HUES64 (cell line): ENCODE measurements around the gene ROR2.

Experiments used
- H3K27ac ChIP-seq: 2 replicates; pipeline ENCODE4 v1.7.0; 2013; ENCODE audit warnings: low read depth, low read length, inconsistent platforms
- H3K27me3 ChIP-seq: 2 replicates; pipeline ENCODE4 v1.6.1; 2013; ENCODE audit warnings: mild to moderate bottlenecking, low read length; ENCODE audit not compliant: insufficient read depth
- H3K36me3 ChIP-seq: 2 replicates; pipeline ENCODE4 v1.6.1; 2013; ENCODE audit warnings: mild to moderate bottlenecking, low read length; ENCODE audit not compliant: insufficient read depth
- H3K4me1 ChIP-seq: 2 replicates; pipeline ENCODE4 v1.6.1; 2013; ENCODE audit warnings: mild to moderate bottlenecking, low read length, moderate library complexity; ENCODE audit not compliant: insufficient read depth
- H3K4me3 ChIP-seq: 2 replicates; pipeline ENCODE4 v1.5.1; 2013; ENCODE audit warnings: mild to moderate bottlenecking, low read length, moderate library complexity
- H3K9ac ChIP-seq: 2 replicates; pipeline ENCODE4 v1.6.1; 2013; ENCODE audit warnings: mild to moderate bottlenecking, low read depth, low read length
- H3K9me3 ChIP-seq: 2 replicates; pipeline ENCODE4 v1.6.1; 2013; ENCODE audit warnings: low read depth, low read length; ENCODE audit not compliant: insufficient read depth
- WGBS: fragments of 150-250, 120-280 bp; methylation state at CpG from one replicate; pipeline ENCODE4 v1.1.7; 2013; ENCODE audit warnings: missing lambda C conversion rate; 5-methylcytosine and 5-hydroxymethylcytosine counted together

ROR2 gene

DNA sequence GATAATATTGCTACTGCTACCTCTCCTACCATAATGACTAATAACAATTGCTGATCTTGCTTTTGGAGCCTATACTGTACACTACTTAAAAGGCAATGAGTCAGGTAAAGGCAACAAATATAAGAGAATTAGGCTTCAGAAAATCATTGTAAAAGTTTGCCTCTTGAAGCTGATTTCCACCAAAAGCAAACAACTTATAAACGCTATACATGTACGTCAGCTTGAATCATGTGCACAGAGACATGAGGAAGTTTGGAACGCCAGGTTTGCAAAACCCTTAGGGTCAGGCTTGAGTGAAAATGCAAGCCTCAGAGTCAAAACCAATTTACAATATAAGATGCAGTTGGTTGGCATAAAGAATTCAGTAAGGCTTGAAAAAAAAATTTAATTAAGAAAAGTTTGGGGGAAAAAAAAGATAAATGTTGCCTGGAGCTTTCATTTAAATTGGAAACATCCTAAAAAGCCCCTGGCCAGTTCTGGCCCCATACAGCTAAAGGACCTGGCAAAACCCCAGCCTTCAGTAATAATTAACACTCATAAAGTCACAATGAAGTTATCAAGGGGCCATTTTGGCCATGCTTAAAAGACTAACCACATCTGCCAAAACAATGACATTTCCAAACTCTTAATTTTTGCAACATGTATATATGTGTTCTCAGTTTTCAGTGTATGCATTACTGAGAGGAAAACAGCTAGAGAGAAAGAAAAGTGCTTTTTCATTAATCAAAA is 345.4 kb downstream of the ROR2 start:
- no peak overlapping the region for H3K4me3 ChIP-seq
- no peak overlapping the region for H3K27ac ChIP-seq
- no peaks in the 10 kb centered on the region for H3K4me1 ChIP-seq
- WGBS, result 94% methylated on average over 3 of the region's 3 CpGs
- H3K9me3 ChIP-seq, result no peaks in the 10 kb centered on the region
- no peak overlapping the region for H3K9ac ChIP-seq
- no peaks in the 10 kb centered on the region for H3K36me3 ChIP-seq
- no peaks in the 10 kb centered on the region for H3K27me3 ChIP-seq

DNA sequence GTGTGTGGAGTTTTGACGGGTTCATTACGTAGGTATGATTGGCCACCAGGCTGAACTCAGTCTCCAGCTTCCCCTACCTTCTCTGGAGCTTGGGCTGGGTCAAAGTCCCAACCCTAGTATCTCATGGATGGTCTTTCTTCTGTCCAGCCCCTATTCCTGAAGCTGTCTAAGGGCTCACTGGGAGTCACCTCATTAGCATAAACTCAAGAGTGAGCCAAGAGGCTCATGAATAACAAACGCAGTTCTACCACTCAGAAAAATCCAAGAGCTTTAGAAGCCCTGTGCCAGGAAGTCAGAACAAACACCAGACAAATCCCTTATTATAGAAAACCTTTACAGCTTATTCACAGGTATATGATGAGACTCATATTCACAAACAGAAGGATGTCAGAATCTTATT is 346.1 kb downstream of the ROR2 start:
- no peaks in the 10 kb centered on the region for H3K4me1 ChIP-seq
- no peaks in the 10 kb centered on the region for H3K27me3 ChIP-seq
- WGBS, result 91% methylated on average over 3 of the region's 3 CpGs
- no peak overlapping the region for H3K9ac ChIP-seq
- H3K4me3 ChIP-seq, result no peak overlapping the region
- H3K27ac ChIP-seq, result no peak overlapping the region
- no peaks in the 10 kb centered on the region for H3K9me3 ChIP-seq
- no peaks in the 10 kb centered on the region for H3K36me3 ChIP-seq

DNA sequence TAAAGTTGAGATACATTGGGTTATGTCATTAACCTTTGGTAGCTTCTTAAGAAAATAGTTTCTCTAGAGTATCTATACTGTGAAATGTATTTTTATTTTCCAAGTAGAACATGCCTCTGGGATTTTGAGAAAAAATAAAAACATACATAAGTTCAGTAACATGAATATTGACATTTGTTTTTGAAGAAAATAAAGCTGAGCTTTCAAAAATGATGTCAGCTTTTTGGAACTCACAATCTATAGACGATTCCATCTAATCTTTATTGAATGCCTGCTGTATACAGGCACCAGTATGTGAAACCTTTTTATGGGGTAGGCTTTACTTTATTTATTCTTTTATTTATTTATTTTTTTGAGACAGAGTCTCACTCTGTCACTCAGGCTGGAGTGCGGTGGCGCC is 350.5 kb downstream of the ROR2 start:
- Histone ChIP-seq H3K4me3 (no peak overlapping the region), H3K9ac (no peak overlapping the region), H3K27ac (no peak overlapping the region), H3K36me3 (no peaks in the 10 kb centered on the region), H3K9me3 (no peaks in the 10 kb centered on the region), H3K27me3 (no peaks in the 10 kb centered on the region), H3K4me1 (no peaks in the 10 kb centered on the region)
- WGBS, result 100% methylated on average over 3 of the region's 3 CpGs

DNA sequence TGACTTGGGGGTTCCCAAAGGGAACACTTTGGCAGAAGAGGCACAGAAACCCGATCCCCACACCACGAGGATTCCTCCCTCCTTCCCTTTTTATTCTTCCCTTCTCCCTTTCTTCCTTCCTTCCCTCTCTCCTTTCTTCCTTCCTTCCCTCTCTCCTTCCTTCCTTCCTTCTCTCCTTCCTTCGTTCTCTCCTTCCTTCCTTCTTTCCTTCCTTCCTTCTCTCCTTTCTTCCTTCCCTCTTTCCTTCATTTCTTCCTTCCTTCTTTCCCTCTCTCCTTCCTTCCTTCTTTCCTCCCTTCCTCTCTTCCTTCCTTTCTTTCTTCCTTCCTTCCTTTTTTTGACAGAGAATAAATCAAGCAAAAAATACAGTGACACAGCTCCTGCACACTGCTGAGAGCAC is 358.4 kb downstream of the ROR2 start:
- H3K9me3 ChIP-seq, result no peaks in the 10 kb centered on the region
- no peaks in the 10 kb centered on the region for H3K4me1 ChIP-seq
- 85% methylated on average over 3 of the region's 3 CpGs for WGBS
- H3K9ac ChIP-seq, result no peak overlapping the region
- no peaks in the 10 kb centered on the region for H3K27me3 ChIP-seq
- no peak overlapping the region for H3K4me3 ChIP-seq
- no peak overlapping the region for H3K27ac ChIP-seq
- no peaks in the 10 kb centered on the region for H3K36me3 ChIP-seq

DNA sequence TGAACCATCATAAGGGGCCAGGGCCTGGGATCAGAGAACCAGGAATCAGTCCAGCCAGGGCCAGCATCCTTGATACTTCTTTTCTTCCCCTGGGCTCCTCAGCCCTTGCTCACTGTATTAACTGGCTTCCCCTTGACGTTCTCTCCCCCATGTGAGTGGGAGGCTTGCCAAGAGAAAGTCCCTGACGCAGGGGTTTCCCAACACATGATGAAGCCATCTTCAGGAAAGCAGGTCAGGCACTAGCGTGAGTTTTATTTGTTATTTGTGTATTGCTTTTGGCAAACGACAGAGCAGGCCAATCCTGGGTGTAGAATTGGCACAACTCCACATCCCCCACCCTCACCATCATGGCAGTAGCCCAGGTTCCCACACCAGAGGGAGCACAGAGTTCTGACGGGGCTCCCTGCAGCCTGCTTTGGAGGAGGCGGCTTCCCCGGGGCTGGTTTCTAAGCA is 360.9 kb downstream of the ROR2 start:
- H3K36me3 ChIP-seq, result no peaks in the 10 kb centered on the region
- H3K27me3 ChIP-seq, result no peaks in the 10 kb centered on the region
- no peak overlapping the region for H3K27ac ChIP-seq
- WGBS, result 86% methylated on average over 7 of the region's 7 CpGs
- no peaks in the 10 kb centered on the region for H3K9me3 ChIP-seq
- no peak overlapping the region for H3K9ac ChIP-seq
- H3K4me3 ChIP-seq, result no peak overlapping the region
- H3K4me1 ChIP-seq, result no peaks in the 10 kb centered on the region

DNA sequence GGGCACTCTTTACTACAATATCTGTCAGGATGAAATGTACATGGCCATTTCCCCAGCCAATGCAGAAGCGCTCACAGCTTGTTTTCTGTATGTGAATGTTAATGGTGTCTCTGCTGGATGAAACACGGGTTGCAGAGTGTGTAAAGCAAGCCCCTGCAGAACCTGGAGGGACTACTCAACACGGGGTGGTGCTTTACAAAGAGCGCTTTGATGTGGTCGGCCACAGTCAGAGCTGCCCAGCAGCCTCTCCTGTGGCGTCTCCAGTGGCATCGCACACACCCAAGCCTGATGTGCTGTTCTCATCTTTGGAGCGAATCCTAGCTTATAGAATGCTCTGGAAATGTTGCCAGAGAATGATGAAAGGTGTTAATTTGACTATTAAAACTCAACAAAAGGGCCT is 363.7 kb downstream of the ROR2 start:
- no peak overlapping the region for H3K27ac ChIP-seq
- no peaks in the 10 kb centered on the region for H3K27me3 ChIP-seq
- WGBS, result 72% methylated on average over 8 of the region's 8 CpGs

DNA sequence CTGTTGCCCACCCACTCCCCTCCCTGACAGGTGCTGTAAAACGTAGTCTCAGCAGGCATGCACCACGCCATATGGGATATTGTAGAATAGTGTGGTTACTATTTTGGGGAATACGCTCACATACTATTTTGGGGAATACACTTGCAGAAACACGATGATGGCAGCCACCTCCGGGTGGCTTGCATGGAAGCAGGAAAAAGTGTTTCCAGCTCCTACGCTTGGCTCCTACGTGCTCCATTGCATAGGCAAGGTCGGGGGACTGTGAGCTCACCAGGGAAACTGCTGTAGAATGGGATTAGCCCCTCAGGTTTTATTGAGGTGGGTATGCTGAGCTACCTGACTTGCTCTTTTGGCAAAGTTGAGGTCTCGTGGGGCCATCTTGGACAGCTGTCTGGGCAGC is 366.1 kb downstream of the ROR2 start:
- 92% methylated on average over 9 of the region's 9 CpGs for WGBS

More for the DNA sequence above, 363.7 kb downstream of the ROR2 start:
- Histone ChIP-seq H3K9ac (no peak overlapping the region), H3K4me1 (no peaks in the 10 kb centered on the region), H3K4me3 (no peak overlapping the region), H3K9me3 (no peaks in the 10 kb centered on the region), H3K36me3 (no peaks in the 10 kb centered on the region)

DNA sequence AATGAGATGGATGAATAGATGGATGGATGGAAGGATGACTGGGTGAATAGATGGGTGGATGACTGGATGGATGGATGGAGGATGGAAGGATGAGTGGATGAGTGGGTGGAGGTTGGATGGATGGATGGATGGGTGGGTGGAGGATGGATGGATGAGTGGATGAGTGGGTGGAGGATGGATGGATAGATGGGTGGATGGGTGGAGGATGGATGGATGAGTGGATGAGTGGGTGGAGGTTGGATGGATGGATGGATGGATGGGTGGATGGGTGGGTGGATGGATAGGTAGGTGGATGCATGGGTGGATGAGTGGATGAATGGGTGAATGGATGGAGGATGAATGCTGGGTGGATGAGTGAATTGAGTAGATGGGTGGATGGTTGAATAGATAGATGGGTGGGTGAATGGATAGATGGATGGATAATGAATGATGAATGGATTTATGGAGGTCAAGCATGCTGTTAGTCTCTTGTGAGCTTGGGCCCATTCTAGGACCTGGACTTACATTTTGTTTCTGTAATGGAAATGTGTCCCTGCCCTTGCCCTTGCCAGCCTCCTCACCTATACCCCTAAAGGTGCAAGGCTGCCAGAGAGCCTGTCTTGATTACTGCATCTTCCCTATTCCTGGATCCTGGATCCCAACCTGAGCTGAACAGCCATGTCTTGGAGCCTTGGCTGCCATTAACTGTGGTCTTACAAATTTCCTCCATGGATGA is 366.7 kb downstream of the ROR2 start:
- no peaks in the 10 kb centered on the region for H3K27me3 ChIP-seq
- H3K9ac ChIP-seq, result no peak overlapping the region
- H3K4me3 ChIP-seq, result no peak overlapping the region
- H3K27ac ChIP-seq, result no peak overlapping the region
- H3K4me1 ChIP-seq, result no peaks in the 10 kb centered on the region; the same call in 1 of the 2 replicates
- no peaks in the 10 kb centered on the region for H3K36me3 ChIP-seq
- H3K9me3 ChIP-seq, result no peaks in the 10 kb centered on the region

More for the DNA sequence above, 366.1 kb downstream of the ROR2 start:
- H3K4me3 ChIP-seq, result no peak overlapping the region
- no peaks in the 10 kb centered on the region; the same call in 1 of the 2 replicates for H3K4me1 ChIP-seq
- H3K27ac ChIP-seq, result no peak overlapping the region
- no peaks in the 10 kb centered on the region for H3K9me3 ChIP-seq
- H3K27me3 ChIP-seq, result no peaks in the 10 kb centered on the region
- no peaks in the 10 kb centered on the region for H3K36me3 ChIP-seq
- no peak overlapping the region for H3K9ac ChIP-seq

DNA sequence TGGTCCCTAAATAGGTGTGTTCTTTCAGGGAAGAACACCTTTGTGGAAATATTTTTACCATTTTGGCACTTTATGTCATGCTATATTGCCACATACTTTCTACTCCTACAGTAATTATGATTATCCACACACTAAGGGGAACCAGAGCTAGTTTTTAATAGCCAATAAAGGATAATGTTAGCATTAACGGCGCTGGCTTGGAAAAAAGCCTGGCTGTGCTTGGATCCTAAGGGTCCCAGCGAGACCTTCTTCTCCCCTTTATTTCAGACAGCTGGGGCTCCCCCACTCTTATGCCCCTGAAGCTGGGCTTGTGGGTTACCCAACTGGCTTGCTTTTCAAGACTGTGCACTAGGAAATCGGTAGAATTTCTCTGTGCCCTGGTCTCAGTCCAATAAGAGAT is 367.8 kb downstream of the ROR2 start:
- Histone ChIP-seq H3K27me3 (no peaks in the 10 kb centered on the region), H3K4me3 (no peak overlapping the region), H3K36me3 (no peaks in the 10 kb centered on the region), H3K9me3 (no peaks in the 10 kb centered on the region), H3K9ac (no peak overlapping the region), H3K27ac (no peak overlapping the region), H3K4me1 (peaks cover 9% of the 10 kb centered on the region)
- WGBS, result 95% methylated on average over 4 of the region's 4 CpGs

DNA sequence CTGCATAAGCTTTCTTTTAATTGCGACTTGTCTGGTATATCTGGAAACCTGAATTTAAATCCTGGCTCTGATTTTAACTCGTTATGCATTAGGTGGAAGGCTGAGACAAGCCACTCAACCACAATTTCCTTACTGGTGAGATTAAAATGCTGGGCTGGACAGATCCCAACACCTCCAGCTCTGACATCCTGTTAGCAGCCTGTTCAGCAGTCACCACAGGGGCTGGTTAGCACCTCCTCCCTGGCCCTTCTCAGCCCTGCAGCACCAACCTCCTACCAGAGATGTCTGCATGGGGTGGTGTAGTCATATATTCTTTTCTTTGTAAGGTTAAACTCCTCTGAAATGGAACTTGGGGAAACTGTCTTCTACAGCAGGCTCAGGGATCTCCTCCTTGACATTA is 369.9 kb downstream of the ROR2 start:
- H3K4me1 ChIP-seq, result peaks cover 13% of the 10 kb centered on the region
- WGBS, result 56% methylated on average over 2 of the region's 2 CpGs
- no peak overlapping the region for H3K27ac ChIP-seq
- H3K9me3 ChIP-seq, result no peaks in the 10 kb centered on the region
- no peak overlapping the region for H3K9ac ChIP-seq
- H3K4me3 ChIP-seq, result no peak overlapping the region
- H3K27me3 ChIP-seq, result no peaks in the 10 kb centered on the region
- H3K36me3 ChIP-seq, result no peaks in the 10 kb centered on the region

DNA sequence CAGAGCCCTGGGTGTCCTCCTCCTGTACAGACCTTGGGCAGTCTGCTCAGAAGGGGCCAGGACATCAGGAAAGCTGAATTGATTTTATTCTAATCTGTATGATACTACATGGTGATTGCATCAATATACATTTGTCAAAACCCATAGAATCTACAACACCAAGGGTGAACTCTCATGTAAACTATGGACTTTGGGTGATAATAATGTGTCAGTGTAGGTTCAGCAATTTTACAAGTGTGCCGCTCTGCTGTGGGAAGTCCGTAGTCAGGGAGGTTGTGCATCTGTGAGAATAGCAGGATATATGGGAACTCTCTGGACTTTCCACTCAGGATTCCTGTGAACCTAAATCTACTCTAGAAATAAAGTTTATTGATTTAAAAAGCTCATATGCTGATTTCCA is 371.1 kb downstream of the ROR2 start:
- Histone ChIP-seq H3K9ac (no peak overlapping the region), H3K9me3 (no peaks in the 10 kb centered on the region), H3K27ac (no peak overlapping the region), H3K4me3 (no peak overlapping the region), H3K27me3 (no peaks in the 10 kb centered on the region), H3K36me3 (no peaks in the 10 kb centered on the region), H3K4me1 (peaks cover 13% of the 10 kb centered on the region)
- 98% methylated on average over 2 of the region's 2 CpGs for WGBS
